GM12874 (cell line): ENCODE data around the gene TPK1.

Source experiments
- CTCF ChIP-seq: IDR thresholded peaks from 2 replicates; pipeline ENCODE4 v1.5.1; 2011; ENCODE audit warnings: low read depth, mild to moderate bottlenecking, control low read depth, low read length, moderate library complexity; ENCODE audit not compliant: insufficient read depth

TPK1 gene

GRCh38 chr7:144416341-144416740 lies 419.5 kb downstream of the TPK1 start:
- TF ChIP-seq CTCF: no peak

- TF ChIP-seq CTCF: no peak
Observed at GRCh38 chr7:144415858-144416257, 420.0 kb downstream of the TPK1 start.

GRCh38 chr7:144414815-144415214 lies 421.0 kb downstream of the TPK1 start:
- TF ChIP-seq CTCF: no peak

- no peak for TF ChIP-seq CTCF
Observed at GRCh38 chr7:144410441-144410840, 425.4 kb downstream of the TPK1 start.

DNA sequence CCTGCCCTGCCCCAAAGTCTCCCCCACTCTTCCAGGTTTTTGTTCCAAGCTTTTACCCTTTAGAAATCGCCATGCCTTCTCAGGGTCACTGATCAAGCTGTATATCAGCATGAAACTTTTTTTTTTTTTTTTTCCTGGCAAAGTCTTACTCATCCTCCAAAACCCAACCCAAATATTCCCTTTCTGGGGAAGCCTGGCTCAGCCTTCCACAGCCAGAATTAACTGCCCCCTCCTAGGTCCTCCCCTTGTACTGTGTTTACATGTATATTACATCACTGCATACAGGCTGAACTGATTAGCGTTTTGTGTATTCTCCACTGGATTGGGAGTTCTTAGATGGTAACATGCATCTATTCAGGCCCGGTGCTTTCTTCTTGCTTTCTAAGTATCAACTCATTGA lies 427.7 kb downstream of the TPK1 start:
- TF ChIP-seq CTCF: no peak

DNA sequence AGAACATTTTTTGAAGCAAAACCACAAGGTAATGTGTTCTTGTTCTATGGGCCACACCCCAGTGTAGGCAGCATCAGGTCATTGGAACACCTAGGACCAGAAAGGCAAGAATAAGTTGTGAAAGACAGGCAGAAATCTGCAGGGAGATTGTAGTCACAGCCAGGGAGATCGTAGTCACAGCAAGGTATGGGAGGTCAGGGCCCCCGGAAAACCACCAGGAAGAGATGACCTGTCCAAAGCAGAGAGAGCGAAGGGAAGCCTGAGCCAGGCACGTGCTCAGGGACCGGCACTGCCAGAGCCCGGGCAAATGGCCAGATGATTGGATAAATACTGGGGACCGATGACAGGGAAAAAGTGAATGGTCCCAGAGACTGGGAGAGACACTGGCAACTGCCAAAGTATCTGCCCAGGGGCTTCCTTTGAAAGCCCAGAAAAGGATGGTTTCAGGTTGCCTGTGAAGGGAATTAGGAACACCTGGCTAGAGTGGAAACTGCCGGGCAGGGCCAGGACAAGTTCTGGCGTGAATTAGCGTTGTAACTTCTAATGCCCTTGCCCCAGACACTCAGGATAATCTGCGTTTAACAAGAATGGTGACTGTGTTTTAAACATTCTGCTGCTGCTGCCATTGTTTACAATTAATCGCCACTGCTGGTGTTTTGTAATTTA lies 428.5 kb downstream of the TPK1 start:
- TF ChIP-seq CTCF: no peak

GRCh38 chr7:144404946-144405345 lies 430.9 kb downstream of the TPK1 start:
- no peak for TF ChIP-seq CTCF
